Stimulated activated naive CD8-positive, alpha-beta T cell treated with anti-CD3 and anti-CD28 coated beads, Interleukin-15, Interleukin-2, amounts not matched to agents 100 ng/mL and 50 ng/mL, for 24 hours (primary cell): Measurements from ENCODE around the gene NOTCH3.

ENCODE experiments used
- H3K27ac Mint-ChIP-seq: one replicate; pipeline ENCODE4 v1.8.0; 2021; ENCODE audit warnings: mild to moderate bottlenecking, mixed read lengths
- H3K27me3 Mint-ChIP-seq: one replicate; pipeline ENCODE4 v1.8.0; 2021; ENCODE audit warnings: mixed read lengths
- H3K36me3 Mint-ChIP-seq: one replicate; pipeline ENCODE4 v1.8.0; 2021; ENCODE audit warnings: low read depth, mixed read lengths
- H3K4me1 Mint-ChIP-seq: one replicate; pipeline ENCODE4 v1.8.0; 2021; ENCODE audit warnings: low read depth, mixed read lengths
- H3K4me3 Mint-ChIP-seq: one replicate; pipeline ENCODE4 v1.8.0; 2021; ENCODE audit warnings: mild to moderate bottlenecking, mixed read lengths
- H3K9me3 Mint-ChIP-seq: one replicate; pipeline ENCODE4 v1.8.0; 2021; ENCODE audit warnings: mixed read lengths

Gene NOTCH3

DNA sequence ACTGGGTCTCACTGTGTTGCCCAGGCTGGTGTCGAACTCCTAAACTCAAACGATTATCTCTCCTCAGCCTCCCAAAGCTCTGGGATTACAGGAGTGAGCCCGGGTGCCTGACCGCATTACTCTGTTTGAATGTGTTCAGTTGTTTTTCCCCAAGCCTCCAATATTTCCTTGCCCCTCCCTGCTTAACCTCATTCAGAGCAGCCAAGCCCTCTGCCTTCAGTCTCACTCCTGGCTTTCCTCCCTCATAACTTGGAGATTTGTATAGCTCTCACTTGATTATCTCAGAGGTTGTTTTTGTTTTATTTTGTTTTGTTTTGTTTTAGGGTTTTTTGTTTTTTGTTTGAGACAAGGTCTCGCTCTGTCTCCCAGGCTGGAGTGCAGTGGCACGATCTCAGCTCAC lies 20.0 kb upstream of the NOTCH3 start:
- Mint-ChIP-seq H3K9me3 (no peaks in the 10 kb centered on the region), H3K27ac (no peak overlapping the region), H3K4me1 (peaks cover 17% of the 10 kb centered on the region), H3K27me3 (peaks cover 18% of the 10 kb centered on the region), H3K36me3 (no peaks in the 10 kb centered on the region), H3K4me3 (no peak overlapping the region)

DNA sequence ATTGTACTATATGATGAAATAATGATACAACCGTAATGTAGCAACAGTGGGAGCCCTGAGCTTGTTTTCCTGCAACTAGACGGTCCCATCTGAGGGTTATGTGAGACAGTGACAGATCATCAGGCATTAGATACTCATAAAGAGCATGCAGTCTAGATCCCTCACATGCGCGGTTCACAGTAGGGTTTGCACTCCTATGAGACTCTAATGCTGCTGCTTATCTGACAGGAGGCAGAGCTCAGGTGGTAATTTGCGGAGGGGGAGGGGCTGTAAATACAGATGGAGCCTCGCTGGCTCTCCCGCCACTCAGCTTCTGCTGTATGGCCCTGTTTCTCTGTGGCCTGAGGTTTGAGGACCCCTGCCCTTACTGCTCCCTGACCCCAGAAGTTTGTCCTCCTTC lies 17.7 kb upstream of the NOTCH3 start:
- H3K9me3 Mint-ChIP-seq = no peaks in the 10 kb centered on the region
- H3K27me3 Mint-ChIP-seq = peaks cover 13% of the 10 kb centered on the region
- H3K4me3 Mint-ChIP-seq = no peak overlapping the region
- peaks cover 12% of the 10 kb centered on the region for H3K4me1 Mint-ChIP-seq
- H3K36me3 Mint-ChIP-seq = no peaks in the 10 kb centered on the region
- H3K27ac Mint-ChIP-seq = no peak overlapping the region

- Mint-ChIP-seq H3K9me3 (no peaks in the 10 kb centered on the region), H3K36me3 (no peaks in the 10 kb centered on the region), H3K27ac (no peak overlapping the region), H3K4me1 (no peaks in the 10 kb centered on the region), H3K4me3 (no peak overlapping the region), H3K27me3 (no peaks in the 10 kb centered on the region)
These were observed 15.6 kb upstream of the NOTCH3 start for GRCh38 chr19:15216363-15216762.

- Mint-ChIP-seq H3K9me3 (no peaks in the 10 kb centered on the region), H3K27me3 (no peaks in the 10 kb centered on the region), H3K27ac (no peak overlapping the region), H3K4me3 (no peak overlapping the region), H3K4me1 (no peaks in the 10 kb centered on the region), H3K36me3 (no peaks in the 10 kb centered on the region)
These were observed 13.1 kb upstream of the NOTCH3 start for GRCh38 chr19:15213715-15214381.

- Mint-ChIP-seq H3K36me3 (no peaks in the 10 kb centered on the region), H3K9me3 (no peaks in the 10 kb centered on the region), H3K4me1 (no peaks in the 10 kb centered on the region), H3K27me3 (no peaks in the 10 kb centered on the region), H3K4me3 (no peak overlapping the region), H3K27ac (no peak overlapping the region)
These were observed 11.9 kb upstream of the NOTCH3 start for GRCh38 chr19:15212711-15213110.

DNA sequence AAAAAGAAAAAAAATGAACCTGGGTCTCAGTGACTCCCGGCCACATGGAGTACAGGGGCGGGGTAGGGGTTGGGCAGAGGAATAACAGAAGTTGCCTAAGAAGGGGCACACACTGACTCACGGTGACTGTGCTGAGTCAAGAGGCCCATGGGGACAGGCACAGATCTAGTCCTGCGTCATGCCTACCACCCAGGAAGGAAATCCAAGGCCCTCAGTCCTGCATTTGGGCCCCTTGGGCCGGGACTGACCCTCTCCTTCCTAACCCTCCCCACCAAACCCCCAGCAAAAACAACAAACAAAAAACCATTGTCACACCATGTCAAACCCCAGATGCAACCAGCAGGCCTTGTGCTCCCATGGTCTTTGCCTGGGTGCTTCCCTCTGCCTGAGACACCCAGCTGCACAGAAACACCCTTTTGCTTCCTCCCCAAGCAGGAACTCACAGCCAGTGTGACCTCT lies 9.6 kb upstream of the NOTCH3 start:
- H3K27ac Mint-ChIP-seq = no peak overlapping the region
- H3K4me3 Mint-ChIP-seq = no peak overlapping the region
- no peaks in the 10 kb centered on the region for H3K36me3 Mint-ChIP-seq
- no peaks in the 10 kb centered on the region for H3K9me3 Mint-ChIP-seq
- peaks cover 4% of the 10 kb centered on the region for H3K27me3 Mint-ChIP-seq
- H3K4me1 Mint-ChIP-seq = no peaks in the 10 kb centered on the region

- peaks cover 47% of the 10 kb centered on the region for H3K27me3 Mint-ChIP-seq
- peaks cover 15% of the 10 kb centered on the region for H3K4me1 Mint-ChIP-seq
- H3K9me3 Mint-ChIP-seq = no peaks in the 10 kb centered on the region
- no peaks in the 10 kb centered on the region for H3K36me3 Mint-ChIP-seq
- H3K4me3 Mint-ChIP-seq = peak overlapping the region; percentile 48
- no peak overlapping the region for H3K27ac Mint-ChIP-seq
These were observed 704 bp upstream of the NOTCH3 start for GRCh38 chr19:15201374-15202023.

GRCh38 chr19:15199661-15200552 lies 888 bp downstream of the NOTCH3 start:
- Mint-ChIP-seq H3K4me3 (peak overlapping the region; percentile 42), H3K4me1 (peaks cover 19% of the 10 kb centered on the region), H3K27ac (no peak overlapping the region), H3K36me3 (no peaks in the 10 kb centered on the region), H3K9me3 (no peaks in the 10 kb centered on the region), H3K27me3 (peaks cover 50% of the 10 kb centered on the region)

GRCh38 chr19:15198951-15199660 lies 1.7 kb downstream of the NOTCH3 start:
- Mint-ChIP-seq H3K4me1 (peaks cover 26% of the 10 kb centered on the region), H3K9me3 (no peaks in the 10 kb centered on the region), H3K36me3 (no peaks in the 10 kb centered on the region), H3K27me3 (peaks cover 54% of the 10 kb centered on the region), H3K27ac (no peak overlapping the region), H3K4me3 (peak overlapping the region; percentile 42)

GRCh38 chr19:15197942-15198341 lies 2.9 kb downstream of the NOTCH3 start:
- Mint-ChIP-seq H3K27me3 (peaks cover 61% of the 10 kb centered on the region), H3K4me3 (no peak overlapping the region), H3K4me1 (peaks cover 26% of the 10 kb centered on the region), H3K36me3 (no peaks in the 10 kb centered on the region), H3K27ac (no peak overlapping the region), H3K9me3 (no peaks in the 10 kb centered on the region)

GRCh38 chr19:15197275-15197941 lies 3.4 kb downstream of the NOTCH3 start:
- Mint-ChIP-seq H3K9me3 (no peaks in the 10 kb centered on the region), H3K27me3 (peaks cover 59% of the 10 kb centered on the region), H3K27ac (no peak overlapping the region), H3K36me3 (no peaks in the 10 kb centered on the region), H3K4me1 (peaks cover 26% of the 10 kb centered on the region), H3K4me3 (no peak overlapping the region)

GRCh38 chr19:15196360-15197005 lies 4.3 kb downstream of the NOTCH3 start:
- Mint-ChIP-seq H3K9me3 (no peaks in the 10 kb centered on the region), H3K36me3 (no peaks in the 10 kb centered on the region), H3K27ac (no peak overlapping the region), H3K27me3 (peaks cover 54% of the 10 kb centered on the region), H3K4me3 (no peak overlapping the region), H3K4me1 (peaks cover 26% of the 10 kb centered on the region)

DNA sequence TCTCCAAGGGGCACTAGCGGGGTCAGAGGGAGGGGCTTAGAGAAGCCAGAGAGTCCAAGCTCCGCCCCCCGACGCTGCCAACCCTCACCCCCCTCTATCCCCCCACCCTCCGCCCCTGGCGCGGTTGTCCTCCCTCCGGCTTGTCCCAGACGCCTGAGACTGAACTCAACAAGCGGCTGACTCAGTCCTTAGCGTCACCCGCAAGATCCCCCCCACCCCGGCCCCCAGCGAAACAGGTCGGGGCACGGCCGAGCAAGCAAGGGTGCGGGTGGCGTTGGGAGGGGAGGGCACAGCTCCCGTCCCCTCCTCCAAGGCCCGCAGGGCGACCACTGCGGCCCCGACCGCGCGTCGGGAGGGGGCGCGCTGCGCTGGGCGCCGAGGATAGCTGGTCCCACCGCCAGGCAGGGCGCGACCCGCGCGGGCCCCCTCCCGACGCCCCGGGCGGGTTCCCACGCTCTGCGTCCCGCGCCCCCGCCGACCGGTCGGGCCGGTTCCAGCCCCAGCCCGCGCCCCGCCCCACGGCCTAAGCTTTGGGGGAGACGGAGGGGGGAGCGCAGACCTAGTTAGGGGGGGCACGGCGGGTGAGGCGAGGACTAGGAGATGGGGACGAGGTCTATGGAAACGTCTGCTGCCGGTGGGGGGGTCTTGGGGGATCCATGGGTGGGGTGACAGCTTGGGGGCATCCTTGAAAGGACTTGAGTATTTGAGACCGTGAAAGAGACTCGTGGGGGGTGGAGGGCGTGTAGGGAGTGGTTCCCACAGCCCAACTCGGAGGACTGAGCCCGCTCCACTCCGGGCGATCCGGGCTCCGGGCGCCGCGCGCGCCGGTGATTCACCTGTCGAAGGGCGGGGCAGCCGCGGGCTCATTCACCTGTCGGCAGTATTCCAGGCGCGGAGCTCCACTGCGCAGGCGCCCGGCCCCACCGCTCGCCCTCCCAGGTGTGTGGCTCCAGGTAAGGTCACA lies 5.1 kb downstream of the NOTCH3 start:
- peaks cover 49% of the 10 kb centered on the region for H3K27me3 Mint-ChIP-seq
- no peaks in the 10 kb centered on the region for H3K36me3 Mint-ChIP-seq
- H3K4me1 Mint-ChIP-seq = peaks cover 22% of the 10 kb centered on the region
- no peak overlapping the region for H3K27ac Mint-ChIP-seq
- no peaks in the 10 kb centered on the region for H3K9me3 Mint-ChIP-seq
- H3K4me3 Mint-ChIP-seq = no peak overlapping the region
